ENCODE results near the gene DYNLT2B. TPM values are rescaled to one million over a fixed set of nuclear protein-coding genes. Genes with fewer than 3 reads are reported as not detected.

Gene DYNLT2B
- total and polyA plus RNA-seq, 2 donors (not counting 1 experiment from before 2014, with no cell fraction given), result 9.1 to 13.0 TPM

DNA sequence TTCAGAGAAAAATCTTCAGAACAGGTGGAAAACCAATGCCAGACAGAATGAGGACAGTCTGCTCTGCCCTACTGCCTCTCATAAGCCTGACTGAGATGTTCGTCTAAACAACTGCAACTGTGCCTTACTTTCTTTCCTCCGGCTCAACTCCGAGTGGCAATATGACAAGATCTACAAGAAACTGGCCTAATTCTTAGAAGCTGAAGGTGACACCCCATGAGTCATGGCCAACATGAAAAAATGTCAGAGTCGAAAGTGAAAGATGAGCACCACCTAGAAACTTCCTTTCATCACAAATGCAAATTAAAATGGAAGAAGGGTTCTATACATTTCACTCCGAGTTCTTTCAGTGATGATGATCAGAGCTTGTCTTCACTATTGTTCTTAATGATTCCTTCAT lies 43.5 kb downstream of the DYNLT2B start:
- Histone ChIP-seq H3K9ac (ENCODE audit: insufficient read depth, low read length) (no peak overlapping the region), H3K27me3 (ENCODE audit: control insufficient read depth, insufficient read depth, low read length) (no peaks in the 10 kb centered on the region), H3K4me2 (ENCODE audit: extremely low read depth, insufficient read depth, low read length) (no peak overlapping the region), H2AFZ (ENCODE audit: low read length) (no peak overlapping the region), H3K79me2 (ENCODE audit: control insufficient read depth, insufficient read depth, low read length) (peaks cover 48% of the 10 kb centered on the region), H4K20me1 (ENCODE audit: control insufficient read depth, extremely low read depth, insufficient read depth, low read length) (no peaks in the 10 kb centered on the region), H3K4me3 (replicated peaks in 1 of 4; ENCODE audit: control extremely low read depth in 1 of 4, insufficient read depth in 1 of 4, low read depth in 3 of 4, low read length in 4 of 4) (no peak overlapping the region), H3K36me3 (ENCODE audit: control insufficient read depth, insufficient read depth, low read length) (peaks cover 8% of the 10 kb centered on the region), H3K9me3 (ENCODE audit: control insufficient read depth, insufficient read depth, low read depth, low read length) (no peaks in the 10 kb centered on the region), H3K27ac (ENCODE audit: insufficient read depth, low read length) (no peak overlapping the region), H3K4me1 (ENCODE audit: control insufficient read depth, extremely low read depth, insufficient read depth, low read length) (peaks cover 5% of the 10 kb centered on the region)
- TF ChIP-seq EZH2 (IDR thresholded peaks at IDR 0.05; ENCODE audit: low read length, missing control alignments), result no peak
- TF ChIP-seq, protein P1, sequence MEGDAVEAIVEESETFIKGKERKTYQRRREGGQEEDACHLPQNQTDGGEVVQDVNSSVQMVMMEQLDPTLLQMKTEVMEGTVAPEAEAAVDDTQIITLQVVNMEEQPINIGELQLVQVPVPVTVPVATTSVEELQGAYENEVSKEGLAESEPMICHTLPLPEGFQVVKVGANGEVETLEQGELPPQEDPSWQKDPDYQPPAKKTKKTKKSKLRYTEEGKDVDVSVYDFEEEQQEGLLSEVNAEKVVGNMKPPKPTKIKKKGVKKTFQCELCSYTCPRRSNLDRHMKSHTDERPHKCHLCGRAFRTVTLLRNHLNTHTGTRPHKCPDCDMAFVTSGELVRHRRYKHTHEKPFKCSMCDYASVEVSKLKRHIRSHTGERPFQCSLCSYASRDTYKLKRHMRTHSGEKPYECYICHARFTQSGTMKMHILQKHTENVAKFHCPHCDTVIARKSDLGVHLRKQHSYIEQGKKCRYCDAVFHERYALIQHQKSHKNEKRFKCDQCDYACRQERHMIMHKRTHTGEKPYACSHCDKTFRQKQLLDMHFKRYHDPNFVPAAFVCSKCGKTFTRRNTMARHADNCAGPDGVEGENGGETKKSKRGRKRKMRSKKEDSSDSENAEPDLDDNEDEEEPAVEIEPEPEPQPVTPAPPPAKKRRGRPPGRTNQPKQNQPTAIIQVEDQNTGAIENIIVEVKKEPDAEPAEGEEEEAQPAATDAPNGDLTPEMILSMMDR (conservative IDR thresholded peaks at IDR 0.05 in 1 of 2, IDR thresholded peaks at IDR 0.05 in 1 of 2; ENCODE audit: low read depth in 1 of 2, low read length in 2 of 2), result no peak
- peak in 1 of 2 donors; percentile 36 for DNase-seq (ENCODE audit: low read depth in 2 of 2)

DNA sequence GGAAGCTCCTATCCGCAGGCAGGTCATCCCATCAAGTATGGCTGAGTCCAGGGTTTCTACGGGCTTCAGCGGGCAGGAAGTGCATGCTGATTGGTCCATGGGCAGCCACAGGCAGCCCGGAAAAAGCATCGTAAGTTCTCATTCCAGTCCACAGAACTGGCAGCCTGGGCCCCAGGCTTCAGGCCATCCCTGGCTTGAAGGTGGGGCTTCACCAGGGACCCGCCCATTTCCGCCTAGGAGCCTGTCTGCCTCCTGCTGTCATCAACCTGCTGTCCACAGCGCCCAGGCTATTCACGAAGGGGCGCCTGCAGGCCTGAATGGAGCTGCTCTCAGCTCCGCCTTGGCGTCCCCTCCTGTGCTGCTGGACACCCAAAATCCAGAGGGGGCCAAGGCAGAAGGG lies 44.4 kb downstream of the DYNLT2B start:
- peaks cover 2% of the 10 kb centered on the region for H3K4me1 ChIP-seq (ENCODE audit: control insufficient read depth, extremely low read depth, insufficient read depth, low read length)
- no peaks in the 10 kb centered on the region for H4K20me1 ChIP-seq (ENCODE audit: control insufficient read depth, extremely low read depth, insufficient read depth, low read length)
- DNase-seq (ENCODE audit: low read depth in 2 of 2), result no peak
- no peak overlapping the region for H3K4me2 ChIP-seq (ENCODE audit: extremely low read depth, insufficient read depth, low read length)
- no peak for TF ChIP-seq EZH2 (IDR thresholded peaks at IDR 0.05; ENCODE audit: low read length, missing control alignments)
- TF ChIP-seq, protein P1 (conservative IDR thresholded peaks at IDR 0.05 in 1 of 2, IDR thresholded peaks at IDR 0.05 in 1 of 2; ENCODE audit: low read depth in 1 of 2, low read length in 2 of 2), result no peak
- H3K4me3 ChIP-seq (replicated peaks in 1 of 4; ENCODE audit: control extremely low read depth in 1 of 4, insufficient read depth in 1 of 4, low read depth in 3 of 4, low read length in 4 of 4), result no peak overlapping the region
- H3K79me2 ChIP-seq (ENCODE audit: control insufficient read depth, insufficient read depth, low read length), result peaks cover 43% of the 10 kb centered on the region
- no peak overlapping the region for H2AFZ ChIP-seq (ENCODE audit: low read length)
- no peaks in the 10 kb centered on the region for H3K9me3 ChIP-seq (ENCODE audit: control insufficient read depth, insufficient read depth, low read depth, low read length)
- H3K27me3 ChIP-seq (ENCODE audit: control insufficient read depth, insufficient read depth, low read length), result no peaks in the 10 kb centered on the region
- no peak overlapping the region for H3K27ac ChIP-seq (ENCODE audit: insufficient read depth, low read length)
- peaks cover 11% of the 10 kb centered on the region for H3K36me3 ChIP-seq (ENCODE audit: control insufficient read depth, insufficient read depth, low read length)
- H3K9ac ChIP-seq (ENCODE audit: insufficient read depth, low read length), result no peak overlapping the region

DNA sequence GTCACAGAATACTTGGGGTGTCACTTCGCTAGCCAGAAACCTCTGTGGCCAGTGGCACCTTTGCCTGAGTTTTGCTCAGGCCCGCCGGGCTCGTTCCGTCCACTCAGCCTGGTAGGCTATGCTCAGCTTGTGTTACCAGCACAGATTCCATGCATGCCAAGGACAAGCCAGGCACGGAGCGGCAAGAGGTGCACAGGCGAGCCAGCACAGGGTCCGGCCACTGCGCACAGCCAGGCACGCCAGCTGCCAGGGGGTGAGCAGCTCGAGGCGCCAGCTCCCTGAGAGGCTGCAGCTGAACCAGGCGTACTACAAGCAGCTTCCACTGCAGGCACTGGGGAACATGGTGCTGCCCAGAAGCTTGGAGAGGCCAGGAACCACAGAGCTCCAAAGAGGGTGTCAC lies 45.2 kb downstream of the DYNLT2B start:
- no peak overlapping the region for H3K4me3 ChIP-seq (replicated peaks in 1 of 4; ENCODE audit: control extremely low read depth in 1 of 4, insufficient read depth in 1 of 4, low read depth in 3 of 4, low read length in 4 of 4)
- H3K27me3 ChIP-seq (ENCODE audit: control insufficient read depth, insufficient read depth, low read length), result no peaks in the 10 kb centered on the region
- H3K4me1 ChIP-seq (ENCODE audit: control insufficient read depth, extremely low read depth, insufficient read depth, low read length), result peaks cover 2% of the 10 kb centered on the region
- H3K9ac ChIP-seq (ENCODE audit: insufficient read depth, low read length), result no peak overlapping the region
- H3K79me2 ChIP-seq (ENCODE audit: control insufficient read depth, insufficient read depth, low read length), result peaks cover 34% of the 10 kb centered on the region
- H4K20me1 ChIP-seq (ENCODE audit: control insufficient read depth, extremely low read depth, insufficient read depth, low read length), result no peaks in the 10 kb centered on the region
- peaks cover 11% of the 10 kb centered on the region for H3K36me3 ChIP-seq (ENCODE audit: control insufficient read depth, insufficient read depth, low read length)
- DNase-seq (ENCODE audit: low read depth in 2 of 2), result no peak
- no peak overlapping the region for H3K27ac ChIP-seq (ENCODE audit: insufficient read depth, low read length)
- H3K4me2 ChIP-seq (ENCODE audit: extremely low read depth, insufficient read depth, low read length), result no peak overlapping the region
- TF ChIP-seq, protein P1 (conservative IDR thresholded peaks at IDR 0.05 in 1 of 2, IDR thresholded peaks at IDR 0.05 in 1 of 2; ENCODE audit: low read depth in 1 of 2, low read length in 2 of 2), result no peak
- no peak for TF ChIP-seq EZH2 (IDR thresholded peaks at IDR 0.05; ENCODE audit: low read length, missing control alignments)
- no peaks in the 10 kb centered on the region for H3K9me3 ChIP-seq (ENCODE audit: control insufficient read depth, insufficient read depth, low read depth, low read length)
- H2AFZ ChIP-seq (ENCODE audit: low read length), result no peak overlapping the region
